Aorta (tissue), 5 donors: Measurements from ENCODE around the gene GINS2. TPM values are rescaled to one million over a fixed set of nuclear protein-coding genes. Genes with fewer than 3 reads are reported as not detected.

Source experiments
- ATAC-seq: fragments of 200-7000 bp; cut with Tn5 transposase; one replicate; pipeline ENCODE4 v1.9.1; 2022; ENCODE audit warnings: moderate library complexity; ENCODE audit not compliant: low FRiP score
- DNase-seq, 2 donors: peaks; one replicate each; pipeline ENCODE4 v3.0.0-alpha.2; 2020
- H3K27ac ChIP-seq, 2 donors: one replicate each; pipeline ENCODE4 v1.5.1; 2013; ENCODE audit warnings: low read length in 2 of 2, mild to moderate bottlenecking in 2 of 2, moderate library complexity in 2 of 2, control low read depth in 1 of 2, inconsistent platforms in 1 of 2, low read depth in 1 of 2
- H3K27me3 ChIP-seq, 2 donors: one replicate each; pipeline ENCODE4 v1.6.1; 2013; ENCODE audit warnings: control low read depth in 1 of 2, low read length in 1 of 2, mild to moderate bottlenecking in 1 of 2, moderate library complexity in 1 of 2; ENCODE audit not compliant: insufficient read depth in 2 of 2, control insufficient read depth in 1 of 2
- H3K36me3 ChIP-seq, 2 donors: one replicate each; pipeline ENCODE4 v1.6.1; 2013; ENCODE audit warnings: control low read depth in 1 of 2, low read length in 1 of 2, mild to moderate bottlenecking in 1 of 2; ENCODE audit not compliant: insufficient read depth in 2 of 2, control insufficient read depth in 1 of 2
- H3K4me1 ChIP-seq, 2 donors: one replicate each; pipeline ENCODE4 v1.6.1; 2013; ENCODE audit warnings: low read length in 2 of 2, control low read depth in 1 of 2, mild to moderate bottlenecking in 1 of 2, moderate library complexity in 1 of 2; ENCODE audit not compliant: insufficient read depth in 2 of 2, control insufficient read depth in 1 of 2
- H3K4me3 ChIP-seq, 2 donors: one replicate each; pipeline ENCODE4 v1.5.1; 2013; ENCODE audit warnings: low read length in 2 of 2, control low read depth in 1 of 2, mild to moderate bottlenecking in 1 of 2
- H3K9me3 ChIP-seq: one replicate; pipeline ENCODE4 v1.6.1; 2013; ENCODE audit warnings: mild to moderate bottlenecking, low read length; ENCODE audit not compliant: control insufficient read depth
- WGBS, 2 donors: extraction: QIAGEN DNeasy Blood & Tissue Kit; methylation state at CpG; one replicate each; pipeline ENCODE4 v1.1.7; 2013; 5-methylcytosine and 5-hydroxymethylcytosine counted together
- intact Hi-C, 2 donors: fragments of 100-400 bp; cut with DNase I; formaldehyde crosslinking; loops; one replicate each; pipeline versions ENCODE4 v1.14.2 to v1.15.0; 2022
- polyA plus RNA-seq, 2 donors: library from polyadenylated mRNA; stranded (reverse); fragments of 200-250 nt; gene quantifications; one replicate each; pipeline ENCODE4 v1.2.3, GENCODE V29; 2013
- total RNA-seq, 2 donors: library from RNA; stranded (reverse); fragmentation: NEBNext Ultra II Directional; extraction: Animal tissue kit (Norgen Biotek cat#: 25700); gene quantifications; one replicate each; pipeline ENCODE4 v1.2.1, GENCODE V29; 2021
- donor health status: healthy with polysubstance abuse.
- donor health status: Bipolar disorder and iron deficiency.
- donor health status: DM: no; HTN: no; CAD: no.
- donor health status: DM: no; HTN: no; CAD: no.
- donor health status: DM: yes; HTN: yes; CAD: no.

GINS2 gene
- total and polyA plus RNA-seq, 4 donors = 0.23 to 0.75 (median 0.66) TPM

DNA sequence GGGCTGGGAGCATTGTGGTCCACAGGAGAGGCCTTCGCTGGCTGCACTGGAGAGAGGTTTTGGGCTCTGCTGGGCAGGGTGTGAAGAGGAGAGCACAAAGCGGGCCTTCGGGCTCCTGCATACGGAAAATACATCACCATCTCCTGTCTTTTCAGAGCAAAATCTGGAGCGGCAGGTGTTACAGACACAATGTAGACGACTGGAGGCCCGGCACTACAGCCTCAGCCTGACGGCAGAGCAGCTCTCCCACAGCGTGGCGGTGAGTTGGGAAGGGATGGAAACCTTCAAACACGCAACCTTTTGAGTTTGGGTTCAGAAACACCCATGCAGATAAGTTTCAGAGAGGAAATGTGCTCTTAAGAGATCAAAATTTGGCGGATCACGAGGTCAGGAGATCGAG lies 17.9 kb downstream of the GINS2 start:
- Histone ChIP-seq H3K36me3 (peaks cover 0 to 8% of the 10 kb centered on the region in 2 donors), H3K27ac (no peak overlapping the region), H3K4me1 (no peaks in the 10 kb centered on the region), H3K4me3 (no peak overlapping the region), H3K9me3 (no peaks in the 10 kb centered on the region), H3K27me3 (no peaks in the 10 kb centered on the region)
- WGBS, 2 donors = 98% methylated on average over 14 of the region's 14 CpGs
- intact Hi-C loops = no loop called here
- DNase-seq = peak; percentile 8 to 59
- ATAC-seq = no peak

GRCh38 chr16:85668676-85669424 lies 19.9 kb downstream of the GINS2 start:
- ATAC-seq (no peak), DNase-seq (peak; percentile 26 to 53)
- 95 to 97% methylated on average over 10 of the region's 10 CpGs for WGBS, 2 donors
- Histone ChIP-seq H3K27ac (no peak overlapping the region), H3K4me3 (no peak overlapping the region), H3K4me1 (no peaks in the 10 kb centered on the region), H3K36me3 (peaks cover 0 to 16% of the 10 kb centered on the region in 2 donors), H3K9me3 (no peaks in the 10 kb centered on the region), H3K27me3 (no peaks in the 10 kb centered on the region)
- intact Hi-C loops = no loop called here

DNA sequence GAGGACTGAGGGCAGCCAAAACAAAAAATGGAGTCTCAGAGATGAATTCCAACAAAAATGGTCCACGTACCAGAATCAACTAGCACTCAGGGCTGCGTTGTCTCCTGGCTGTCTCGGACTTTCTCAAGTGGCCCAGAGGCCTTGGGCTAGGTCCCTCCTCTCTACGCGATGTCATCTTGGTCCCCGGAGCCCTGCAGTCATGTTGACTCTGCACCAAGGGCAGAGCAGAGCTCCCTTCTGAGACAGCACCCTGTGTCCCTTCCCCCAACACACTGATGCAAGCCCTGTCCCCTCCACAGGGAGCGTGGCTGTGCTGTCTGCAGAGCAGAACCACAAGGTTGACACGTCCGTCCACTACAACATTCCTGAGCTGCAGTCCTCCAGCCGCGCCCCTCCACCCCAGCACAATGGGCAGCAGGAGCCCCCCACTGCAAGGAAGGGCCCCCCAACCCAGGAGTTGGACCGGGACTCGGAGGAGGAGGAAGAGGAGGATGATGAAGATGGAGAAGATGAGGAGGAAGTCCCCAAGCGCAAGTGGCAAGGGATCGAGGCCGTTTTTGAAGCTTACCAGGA lies 20.8 kb downstream of the GINS2 start:
- no peak for ATAC-seq
- intact Hi-C loops = no loop called here

DNA sequence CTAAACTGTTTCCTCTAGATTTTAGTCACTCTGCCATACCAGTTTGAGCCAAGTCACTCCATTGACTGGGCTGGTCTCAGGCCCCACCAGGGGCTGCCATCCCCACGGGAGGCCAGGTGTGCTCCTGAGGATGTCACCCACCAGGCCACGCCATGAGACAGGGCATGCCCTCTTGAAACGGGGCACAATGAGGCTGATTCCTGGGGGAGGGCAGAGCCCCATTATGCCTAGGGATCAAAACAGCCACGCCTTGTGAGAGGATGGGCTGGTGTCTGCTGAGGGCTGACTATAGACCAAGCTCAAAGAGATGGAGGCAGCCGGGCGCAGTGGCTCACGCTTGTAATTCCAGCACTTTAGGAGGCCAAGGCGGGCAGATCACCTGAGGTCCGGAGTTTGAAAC lies 21.5 kb downstream of the GINS2 start:
- ATAC-seq (no peak), DNase-seq (peak in 1 of 2 donors; percentile 19)
- WGBS, 2 donors = 96% methylated on average over 9 of the region's 9 CpGs
- no peaks in the 10 kb centered on the region for H3K27me3 ChIP-seq
- peaks cover 0 to 24% of the 10 kb centered on the region in 2 donors for H3K36me3 ChIP-seq
- no peak overlapping the region for H3K27ac ChIP-seq
- no peaks in the 10 kb centered on the region for H3K9me3 ChIP-seq
- no peak overlapping the region for H3K4me3 ChIP-seq
- H3K4me1 ChIP-seq = no peaks in the 10 kb centered on the region
- intact Hi-C loops = no loop called here

More for the DNA sequence above, 20.8 kb downstream of the GINS2 start:
- no peaks in the 10 kb centered on the region for H3K9me3 ChIP-seq
- H3K4me3 ChIP-seq = no peak overlapping the region
- no peaks in the 10 kb centered on the region for H3K4me1 ChIP-seq
- H3K27ac ChIP-seq = no peak overlapping the region
- WGBS, 2 donors = 90 to 92% methylated on average over 16 of the region's 16 CpGs
- no peaks in the 10 kb centered on the region for H3K27me3 ChIP-seq
- peak; percentile 32 to 55 for DNase-seq
- H3K36me3 ChIP-seq = peaks cover 0 to 23% of the 10 kb centered on the region in 2 donors

- Histone ChIP-seq H3K27ac (no peak overlapping the region), H3K4me1 (no peaks in the 10 kb centered on the region), H3K36me3 (peaks cover 0 to 26% of the 10 kb centered on the region in 2 donors), H3K4me3 (no peak overlapping the region), H3K27me3 (no peaks in the 10 kb centered on the region), H3K9me3 (no peaks in the 10 kb centered on the region)
- intact Hi-C loops = no loop called here
- no peak for ATAC-seq
- DNase-seq = peak in 1 of 2 donors; percentile 38
- 83 to 88% methylated on average over 13 of the region's 13 CpGs for WGBS, 2 donors
Measured at GRCh38 chr16:85665929-85666328, 22.8 kb downstream of the GINS2 start.

DNA sequence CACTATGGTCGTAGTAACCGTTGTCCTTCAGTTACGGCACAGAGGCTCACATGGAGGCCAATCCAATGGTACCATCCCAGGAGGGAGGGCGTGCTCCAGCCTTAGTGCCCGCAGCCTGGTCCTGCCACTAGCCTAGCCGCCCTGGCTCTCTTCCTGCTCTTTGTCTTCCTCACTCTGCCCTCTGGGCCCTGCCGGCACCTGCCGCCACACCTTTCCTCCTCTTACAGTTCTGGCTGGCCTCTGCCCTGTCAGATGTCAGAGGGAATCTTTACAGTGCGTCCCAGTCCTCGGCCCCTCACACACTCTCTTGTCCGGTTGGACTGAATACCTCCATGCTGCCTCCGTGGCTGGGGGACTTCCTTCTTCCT lies 23.4 kb downstream of the GINS2 start:
- Histone ChIP-seq H3K4me3 (no peak overlapping the region), H3K4me1 (no peaks in the 10 kb centered on the region), H3K27me3 (no peaks in the 10 kb centered on the region), H3K36me3 (peaks cover 0 to 27% of the 10 kb centered on the region in 2 donors), H3K27ac (no peak overlapping the region), H3K9me3 (no peaks in the 10 kb centered on the region)
- WGBS, 2 donors = 94 to 96% methylated on average over 12 of the region's 12 CpGs
- ATAC-seq (no peak), DNase-seq (no peak)
- intact Hi-C loops = no loop called here

DNA sequence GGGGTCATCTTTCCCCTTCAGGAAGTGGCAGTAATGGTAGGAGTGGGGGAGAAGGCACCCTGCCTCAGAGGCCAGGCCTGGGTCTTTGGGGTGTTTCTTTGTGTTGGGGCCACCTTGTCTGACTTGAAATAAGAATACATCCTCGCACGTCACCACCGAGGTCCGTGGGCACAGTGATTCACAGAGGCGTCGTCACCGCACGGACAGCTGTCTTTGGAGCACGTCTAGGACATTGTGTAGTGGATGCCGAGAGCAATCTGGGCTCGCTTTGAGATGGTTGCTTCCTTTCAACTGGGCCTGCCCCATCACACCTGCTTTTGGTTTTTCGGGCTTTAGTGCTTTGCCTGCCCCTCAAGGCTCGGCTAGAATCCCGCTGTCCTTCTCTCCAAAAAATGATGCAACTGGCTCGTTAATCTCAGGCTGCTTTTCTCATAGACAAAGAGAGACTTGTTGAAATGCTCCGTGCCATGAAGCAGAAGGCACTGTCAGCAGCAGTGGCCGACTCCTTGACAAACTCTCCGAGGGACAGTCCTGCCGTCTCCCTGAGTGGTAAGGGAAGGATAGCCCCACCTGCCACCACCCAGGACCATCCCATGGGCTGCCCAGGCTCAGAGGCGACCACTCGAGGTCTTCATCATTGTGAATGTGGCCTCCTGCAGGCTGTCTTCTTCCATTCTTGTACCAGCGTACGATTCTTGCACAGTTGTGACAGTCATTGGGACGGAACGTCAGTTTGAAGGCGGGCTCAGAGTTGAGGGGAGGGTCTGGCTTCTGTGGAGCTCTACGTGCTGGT lies 24.0 kb downstream of the GINS2 start:
- no peak overlapping the region for H3K27ac ChIP-seq
- intact Hi-C loops = no loop called here
- 96 to 97% methylated on average over 27 of the region's 27 CpGs for WGBS, 2 donors
- no peaks in the 10 kb centered on the region for H3K27me3 ChIP-seq
- no peak for ATAC-seq
- no peaks in the 10 kb centered on the region for H3K9me3 ChIP-seq
- peaks cover 0 to 27% of the 10 kb centered on the region in 2 donors for H3K36me3 ChIP-seq
- DNase-seq = peak in 1 of 2 donors; percentile 34
- no peaks in the 10 kb centered on the region for H3K4me1 ChIP-seq
- no peak overlapping the region for H3K4me3 ChIP-seq

- WGBS, 2 donors = 83% methylated on average over 12 of the region's 12 CpGs
- Histone ChIP-seq H3K36me3 (peaks cover 0 to 25% of the 10 kb centered on the region in 2 donors), H3K27ac (no peak overlapping the region), H3K4me3 (no peak overlapping the region), H3K4me1 (no peaks in the 10 kb centered on the region), H3K9me3 (no peaks in the 10 kb centered on the region), H3K27me3 (no peaks in the 10 kb centered on the region)
- intact Hi-C loops = no loop called here
- ATAC-seq (no peak), DNase-seq (peak in 1 of 2 donors; percentile 33)
Measured at GRCh38 chr16:85663891-85664321, 24.8 kb downstream of the GINS2 start.
